ENCODE results near the gene HTR3E.
"Not testable (repeated sequence)": the region's sequence is repeated elsewhere in the genome, so short reads cannot be mapped to it uniquely, and the experiment has no call there.

Gene HTR3E, protein sequence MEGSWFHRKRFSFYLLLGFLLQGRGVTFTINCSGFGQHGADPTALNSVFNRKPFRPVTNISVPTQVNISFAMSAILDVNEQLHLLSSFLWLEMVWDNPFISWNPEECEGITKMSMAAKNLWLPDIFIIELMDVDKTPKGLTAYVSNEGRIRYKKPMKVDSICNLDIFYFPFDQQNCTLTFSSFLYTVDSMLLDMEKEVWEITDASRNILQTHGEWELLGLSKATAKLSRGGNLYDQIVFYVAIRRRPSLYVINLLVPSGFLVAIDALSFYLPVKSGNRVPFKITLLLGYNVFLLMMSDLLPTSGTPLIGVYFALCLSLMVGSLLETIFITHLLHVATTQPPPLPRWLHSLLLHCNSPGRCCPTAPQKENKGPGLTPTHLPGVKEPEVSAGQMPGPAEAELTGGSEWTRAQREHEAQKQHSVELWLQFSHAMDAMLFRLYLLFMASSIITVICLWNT

GRCh38 chr3:184096811-184097383, at the start of gene HTR3E:
HTR3E (plus strand) TSS chr3:184097064; CDS start chr3:184097530, 466 bp downstream.
- no peak for DNase-seq

DNA sequence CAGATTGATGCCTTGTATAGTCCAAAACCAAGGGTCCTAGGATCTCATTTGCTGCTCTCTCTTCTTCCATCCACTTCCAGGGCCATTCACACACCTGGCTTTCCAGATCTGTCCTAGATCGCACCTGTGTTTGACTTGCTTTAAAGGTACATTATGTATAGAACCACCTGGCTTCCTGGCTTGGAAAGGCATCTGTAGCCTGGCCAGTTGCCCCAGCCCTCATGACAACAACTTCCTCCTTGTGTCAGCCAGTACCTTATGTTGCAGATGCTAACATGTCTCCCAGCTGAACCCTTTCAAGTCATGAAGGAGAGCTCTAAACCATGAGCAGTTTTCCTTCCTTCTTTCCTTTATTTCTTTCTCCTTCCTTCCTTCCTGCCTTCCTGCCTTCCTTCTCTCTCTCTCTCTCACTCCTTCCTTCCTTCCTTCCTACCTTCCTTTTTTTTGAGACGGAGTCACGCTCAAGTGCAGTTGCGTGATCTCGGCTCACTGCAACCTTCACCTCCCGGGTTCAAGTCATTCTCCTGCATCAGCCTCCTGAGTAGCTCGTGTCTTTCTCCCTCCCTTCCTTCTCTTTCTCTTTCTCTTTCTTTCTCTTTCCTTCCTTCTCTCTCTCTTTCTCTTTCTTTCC, 46.5 kb upstream of the HTR3E start:
- no peak for DNase-seq

GRCh38 chr3:184052767-184053166, 44.1 kb upstream of the HTR3E start, which contains the start of gene HTR3C:
HTR3C (plus strand) TSS chr3:184053047; CDS start chr3:184053081, 34 bp downstream.
- DNase-seq = no peak

- no peak for DNase-seq
Observed at GRCh38 chr3:184058029-184058428, 38.8 kb upstream of the HTR3E start.

DNA sequence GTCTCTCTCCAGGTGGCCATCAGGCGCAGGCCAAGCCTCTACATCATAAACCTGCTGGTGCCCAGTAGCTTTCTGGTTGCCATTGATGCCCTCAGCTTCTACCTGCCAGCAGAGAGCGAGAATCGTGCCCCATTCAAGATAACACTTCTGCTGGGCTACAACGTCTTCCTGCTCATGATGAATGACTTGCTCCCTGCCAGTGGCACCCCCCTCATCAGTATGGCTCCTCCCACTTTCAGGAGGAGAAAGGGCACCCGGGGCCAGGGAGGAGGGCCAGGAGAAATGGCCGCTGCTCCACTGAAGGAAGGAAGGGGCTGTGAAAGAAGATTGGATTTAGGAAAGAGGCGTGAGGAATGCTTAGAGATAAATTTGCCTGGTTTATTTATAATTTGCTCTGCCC, 37.4 kb upstream of the HTR3E start:
- no peak for DNase-seq

GRCh38 chr3:184062637-184063036, 34.2 kb upstream of the HTR3E start:
- DNase-seq = no peak

DNA sequence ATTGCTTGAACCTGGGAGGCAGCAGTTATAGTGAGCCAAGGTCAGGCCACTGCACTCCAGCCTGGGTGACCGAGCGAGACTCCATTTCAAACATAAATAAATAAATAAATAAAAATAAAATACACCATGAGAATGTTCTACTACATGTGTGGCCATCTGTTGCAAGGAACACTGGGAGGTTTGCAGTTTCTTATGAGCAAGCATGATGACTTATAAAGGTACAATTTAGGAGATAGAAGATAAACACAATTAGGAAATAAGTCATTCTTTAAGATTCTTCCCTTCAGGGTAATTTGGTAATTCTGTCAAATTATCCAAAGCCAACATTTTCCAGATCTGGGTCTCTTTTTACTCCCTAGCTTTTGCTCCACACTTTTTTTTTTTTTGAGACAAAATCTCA, 30.7 kb upstream of the HTR3E start:
- no peak for DNase-seq

- no peak for DNase-seq
Observed at GRCh38 chr3:184067573-184068055, 29.2 kb upstream of the HTR3E start.

DNA sequence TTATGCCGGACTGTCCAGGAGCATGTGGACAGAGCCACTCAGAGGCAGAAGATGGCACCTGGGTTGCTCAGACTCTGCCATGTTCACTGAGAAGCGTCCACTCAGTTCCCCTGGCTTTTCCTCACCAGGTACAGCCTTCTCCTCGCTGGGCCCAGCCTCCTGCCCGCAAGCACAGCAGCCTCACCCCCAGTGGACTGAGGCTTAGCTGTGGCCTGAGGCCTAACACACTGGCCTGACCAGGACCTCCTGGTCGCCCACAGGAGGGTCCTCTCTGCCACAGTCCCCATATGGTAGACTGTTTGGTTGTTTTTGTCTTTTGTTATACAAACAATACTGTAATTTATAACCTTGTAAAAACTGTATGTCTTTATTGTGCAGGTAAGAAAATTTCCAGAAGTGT, 28.5 kb upstream of the HTR3E start:
- no peak for DNase-seq

DNA sequence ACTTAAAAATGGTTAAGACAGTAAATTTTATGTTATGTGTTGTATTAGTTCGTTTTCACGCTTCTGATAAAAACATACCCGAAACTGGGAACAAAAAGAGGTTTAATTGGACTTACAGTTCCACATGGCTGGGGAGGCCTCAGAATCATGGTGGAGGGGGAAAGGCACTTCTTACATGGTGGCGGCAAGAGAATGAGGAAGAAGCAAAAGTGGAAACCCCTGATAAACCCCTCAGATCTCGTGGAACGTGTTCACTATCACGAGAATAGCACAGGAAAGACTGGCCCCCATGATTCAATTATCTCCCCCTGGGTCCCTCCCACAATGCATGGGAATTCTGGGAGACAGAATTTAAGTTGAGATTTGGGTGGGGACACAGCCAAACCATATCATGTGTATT, 25.7 kb upstream of the HTR3E start:
- DNase-seq = not testable (repeated sequence)

DNA sequence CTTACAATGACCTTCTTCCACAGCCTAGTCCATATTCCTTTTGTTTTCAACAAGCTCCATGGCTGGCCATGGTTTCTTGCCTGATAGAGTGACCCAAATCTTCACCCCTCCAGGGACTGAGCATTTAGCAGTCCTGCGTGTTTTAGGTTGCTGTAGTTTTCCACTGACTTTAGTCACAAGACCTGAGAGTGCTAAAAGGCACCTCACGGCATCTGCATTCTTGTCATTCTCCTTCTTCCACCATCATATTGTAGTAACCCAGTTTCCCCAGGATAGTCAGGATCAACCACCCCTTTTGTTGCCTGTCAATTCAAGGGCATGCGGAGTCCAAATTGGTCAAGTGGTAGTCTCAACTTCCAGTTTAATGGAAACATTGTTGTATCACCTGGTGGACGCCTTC, 23.2 kb upstream of the HTR3E start:
- DNase-seq = no peak

DNA sequence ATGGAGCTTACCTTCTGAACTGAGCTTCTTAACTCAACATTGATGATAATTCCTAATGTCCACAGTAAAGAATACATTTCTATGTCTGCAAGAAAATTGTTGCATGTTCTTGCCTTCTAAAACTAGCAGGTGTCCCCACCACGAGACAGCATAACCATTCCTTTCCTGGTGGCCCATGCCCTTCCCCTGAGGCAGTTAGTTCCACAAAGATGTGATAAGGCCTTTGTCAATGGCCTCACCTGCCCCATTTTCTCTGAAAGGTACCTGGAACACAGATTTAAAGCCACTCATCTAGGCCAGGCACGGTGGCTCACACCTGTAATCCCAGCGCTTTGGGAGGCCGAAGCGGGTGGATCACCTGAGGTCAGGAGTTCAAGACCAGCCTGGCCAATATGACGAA, 21.0 kb upstream of the HTR3E start:
- DNase-seq = no peak

- DNase-seq = no peak
Observed at GRCh38 chr3:184077881-184078280, 19.0 kb upstream of the HTR3E start.

- no peak for DNase-seq
Observed at GRCh38 chr3:184078851-184079250, 18.0 kb upstream of the HTR3E start.

DNA sequence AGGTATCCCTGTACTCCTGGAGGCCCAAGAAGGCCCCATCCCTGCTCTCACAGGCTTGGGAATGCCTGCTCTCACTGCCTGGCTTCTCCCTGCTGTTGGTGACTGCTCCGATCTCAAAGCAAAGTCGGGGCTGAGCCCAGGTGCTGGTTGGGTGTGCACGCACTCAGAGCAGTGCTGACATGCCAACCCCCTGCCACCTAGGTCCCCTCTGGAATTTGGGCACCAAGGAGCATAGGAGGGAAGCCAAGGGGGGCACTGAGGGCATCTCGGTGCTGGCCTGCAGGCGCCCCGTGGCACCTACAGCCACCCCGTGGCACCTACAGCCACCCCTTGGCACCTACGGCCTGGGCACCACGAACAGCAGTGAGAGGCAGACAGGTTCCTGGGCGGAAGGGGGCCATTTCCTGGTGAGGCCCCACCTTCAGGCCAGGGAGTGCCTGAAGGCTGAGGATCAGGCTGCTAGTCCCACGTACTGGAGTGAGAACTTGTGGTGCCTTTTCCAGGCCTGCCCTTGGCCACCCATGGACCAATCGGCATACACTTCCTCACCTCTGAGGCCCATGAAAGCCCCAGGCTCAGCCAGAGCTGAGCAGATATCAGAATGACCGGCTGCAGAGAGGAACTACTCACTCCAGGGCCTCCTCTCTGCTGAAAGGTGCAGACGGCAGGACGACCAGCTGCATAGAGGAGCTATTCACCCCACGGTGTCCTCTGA, 15.6 kb upstream of the HTR3E start:
- DNase-seq = no peak

GRCh38 chr3:184082034-184082433, 14.8 kb upstream of the HTR3E start:
- DNase-seq = no peak

DNA sequence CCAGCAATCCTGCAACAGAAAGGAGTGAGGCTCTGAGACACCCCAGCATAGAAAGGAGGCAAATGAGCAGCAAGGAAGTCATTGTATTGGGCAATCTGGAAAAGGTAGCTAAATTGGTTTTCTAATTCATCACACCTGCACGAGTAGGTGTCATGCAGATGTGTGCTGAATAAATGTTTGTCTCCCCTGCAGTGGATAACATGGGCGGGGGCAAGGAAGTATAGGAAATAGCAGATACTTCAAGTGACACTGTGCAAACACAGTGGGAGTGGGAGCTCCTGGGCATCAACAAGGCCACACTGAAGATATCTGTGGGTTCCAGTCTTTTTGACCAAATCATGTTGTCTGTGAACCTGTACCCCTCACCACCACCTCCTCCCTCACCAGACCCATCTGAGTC, 14.4 kb upstream of the HTR3E start:
- DNase-seq = no peak

DNA sequence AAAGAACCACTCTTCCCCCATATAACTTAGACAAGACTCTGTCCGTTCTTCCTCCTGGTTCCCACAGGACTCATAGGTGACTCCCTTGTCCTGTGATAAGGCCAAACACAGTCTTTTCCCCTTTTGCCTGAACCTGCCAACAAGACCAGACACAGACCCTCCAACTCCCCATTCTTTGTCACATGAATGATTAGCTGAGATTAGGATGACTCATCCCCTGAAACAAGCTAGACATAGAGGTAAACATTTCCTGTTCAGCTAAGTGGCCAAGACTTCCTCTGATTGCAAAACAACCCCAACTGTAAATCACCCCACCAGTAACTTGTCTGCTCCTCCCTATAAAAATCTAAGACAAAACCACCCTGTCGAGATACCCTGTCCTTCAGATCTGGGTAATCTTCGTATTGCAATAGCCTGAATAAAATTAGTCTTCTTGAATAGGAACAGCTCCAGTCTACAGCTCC, 11.4 kb upstream of the HTR3E start:
- DNase-seq = no peak

DNA sequence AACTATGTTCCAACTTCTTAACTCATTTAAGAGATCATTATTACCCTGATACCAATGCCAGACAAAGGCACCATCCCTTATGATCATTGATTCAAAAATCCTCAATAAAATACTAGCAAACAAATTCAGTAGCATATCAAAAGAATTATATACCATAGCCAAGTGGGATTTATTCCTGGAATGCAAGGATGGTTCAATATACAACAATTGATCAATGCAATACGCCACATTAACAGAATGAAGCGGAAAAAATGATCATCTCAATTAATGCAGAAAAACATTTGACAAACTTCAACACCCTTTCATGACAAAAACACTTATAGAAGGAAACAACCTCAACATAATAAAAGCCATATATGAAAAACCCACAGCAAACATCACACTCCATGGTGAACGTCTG, 4.7 kb upstream of the HTR3E start:
- DNase-seq = no peak

DNA sequence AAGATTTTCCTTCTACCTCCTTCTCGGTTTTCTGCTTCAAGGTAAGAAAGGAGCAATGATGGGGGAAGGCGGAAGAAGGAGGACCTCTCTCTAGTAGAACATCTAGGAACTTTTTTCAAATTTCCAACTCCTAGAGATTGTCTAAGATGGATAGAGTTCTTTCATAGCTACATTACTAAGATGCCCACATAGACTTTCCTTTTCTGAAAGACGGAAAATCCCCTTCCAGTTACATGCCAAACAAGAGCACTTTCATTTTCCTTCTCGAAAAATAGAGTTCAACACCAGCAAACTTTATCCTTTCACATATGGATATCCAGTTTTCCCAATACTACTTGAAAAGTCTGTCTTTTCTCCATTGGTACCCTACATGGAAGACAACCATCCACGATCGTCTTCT, 692 bp downstream of the HTR3E start:
- DNase-seq = no peak

GRCh38 chr3:184099806-184100686, 3.2 kb downstream of the HTR3E start:
- no peak for DNase-seq

- DNase-seq = no peak
Observed at GRCh38 chr3:184110316-184110725, 13.5 kb downstream of the HTR3E start.

Data from CD4-positive, alpha-beta T cell treated with Interleukin-12 subunit alpha and Interleukin-12 subunit beta, for 1 hour (primary cell).